Measurements from ENCODE around the gene CRNN.

CRNN gene

GRCh38 chr1:152413909-152414308 lies at the start of gene CRNN:
Gene CRNN (minus strand): TSS chr1:152414263. CDS start chr1:152412233, 2,030 bp downstream.
- DNase-seq (ENCODE audit: low read depth): no peak

- DNase-seq (ENCODE audit: low read depth): no peak
Measured at GRCh38 chr1:152462636-152463035, 48.6 kb upstream of the CRNN start.

GRCh38 chr1:152461544-152461943 lies 47.5 kb upstream of the CRNN start:
- DNase-seq (ENCODE audit: low read depth): peak; percentile 57

- DNase-seq (ENCODE audit: low read depth): no peak
Measured at GRCh38 chr1:152460529-152460899, 46.5 kb upstream of the CRNN start.

GRCh38 chr1:152459596-152460528 lies 45.8 kb upstream of the CRNN start:
- DNase-seq (ENCODE audit: low read depth): peak; percentile 56

- peak; percentile 62 for DNase-seq (ENCODE audit: low read depth)
Measured at GRCh38 chr1:152458384-152459185, 44.5 kb upstream of the CRNN start.

- DNase-seq (ENCODE audit: low read depth): no peak
Measured at GRCh38 chr1:152457561-152457960, 43.5 kb upstream of the CRNN start.

- DNase-seq (ENCODE audit: low read depth): no peak
Measured at GRCh38 chr1:152457071-152457470, 43.0 kb upstream of the CRNN start.

- no peak for DNase-seq (ENCODE audit: low read depth)
Measured at GRCh38 chr1:152451254-152451653, 37.2 kb upstream of the CRNN start.

GRCh38 chr1:152449661-152450060 lies 35.6 kb upstream of the CRNN start:
- no peak for DNase-seq (ENCODE audit: low read depth)

- no peak for DNase-seq (ENCODE audit: low read depth)
Measured at GRCh38 chr1:152448496-152448895, 34.4 kb upstream of the CRNN start.

- DNase-seq (ENCODE audit: low read depth): no peak
Measured at GRCh38 chr1:152448095-152448494, 34.0 kb upstream of the CRNN start.

- no peak for DNase-seq (ENCODE audit: low read depth)
Measured at GRCh38 chr1:152447484-152447883, 33.4 kb upstream of the CRNN start.

- DNase-seq (ENCODE audit: low read depth): no peak
Measured at GRCh38 chr1:152444045-152444444, 30.0 kb upstream of the CRNN start.

GRCh38 chr1:152442765-152443164 lies 28.7 kb upstream of the CRNN start:
- peak; percentile 34 for DNase-seq (ENCODE audit: low read depth)

GRCh38 chr1:152442301-152442700 lies 28.2 kb upstream of the CRNN start:
- no peak for DNase-seq (ENCODE audit: low read depth)

GRCh38 chr1:152441756-152442155 lies 27.7 kb upstream of the CRNN start:
- no peak for DNase-seq (ENCODE audit: low read depth)

- DNase-seq (ENCODE audit: low read depth): peak; percentile 58
Measured at GRCh38 chr1:152440635-152441471, 26.8 kb upstream of the CRNN start.

GRCh38 chr1:152436593-152437496 lies 22.8 kb upstream of the CRNN start:
- DNase-seq (ENCODE audit: low read depth): no peak

GRCh38 chr1:152427458-152427857 lies 13.4 kb upstream of the CRNN start:
- DNase-seq (ENCODE audit: low read depth): no peak

- DNase-seq (ENCODE audit: low read depth): no peak
Measured at GRCh38 chr1:152426731-152427130, 12.7 kb upstream of the CRNN start.

Measured in stromal cell of bone marrow (primary cell).